D721Med (cell line): ENCODE results near the gene TBC1D20.

Source experiments
- DNase-seq: peaks from one replicate; pipeline ENCODE4 v3.0.0; 2011; ENCODE audit warnings: low spot score; ENCODE audit not compliant: insufficient read length
- FAIRE-seq: peaks from 2 replicates; lab custom pipeline; 2011; peaks lifted over from hg19 to GRCh38; lab: Jason Lieb, UNC
- TF ChIP-seq, protein P1 (sequence below): IDR thresholded peaks from 2 replicates; pipeline ENCODE4 v1.5.1; 2012; ENCODE audit warnings: mild to moderate bottlenecking, control low read depth; ENCODE audit not compliant: insufficient read depth; ENCODE audit errors: missing control alignments

Gene TBC1D20

DNA sequence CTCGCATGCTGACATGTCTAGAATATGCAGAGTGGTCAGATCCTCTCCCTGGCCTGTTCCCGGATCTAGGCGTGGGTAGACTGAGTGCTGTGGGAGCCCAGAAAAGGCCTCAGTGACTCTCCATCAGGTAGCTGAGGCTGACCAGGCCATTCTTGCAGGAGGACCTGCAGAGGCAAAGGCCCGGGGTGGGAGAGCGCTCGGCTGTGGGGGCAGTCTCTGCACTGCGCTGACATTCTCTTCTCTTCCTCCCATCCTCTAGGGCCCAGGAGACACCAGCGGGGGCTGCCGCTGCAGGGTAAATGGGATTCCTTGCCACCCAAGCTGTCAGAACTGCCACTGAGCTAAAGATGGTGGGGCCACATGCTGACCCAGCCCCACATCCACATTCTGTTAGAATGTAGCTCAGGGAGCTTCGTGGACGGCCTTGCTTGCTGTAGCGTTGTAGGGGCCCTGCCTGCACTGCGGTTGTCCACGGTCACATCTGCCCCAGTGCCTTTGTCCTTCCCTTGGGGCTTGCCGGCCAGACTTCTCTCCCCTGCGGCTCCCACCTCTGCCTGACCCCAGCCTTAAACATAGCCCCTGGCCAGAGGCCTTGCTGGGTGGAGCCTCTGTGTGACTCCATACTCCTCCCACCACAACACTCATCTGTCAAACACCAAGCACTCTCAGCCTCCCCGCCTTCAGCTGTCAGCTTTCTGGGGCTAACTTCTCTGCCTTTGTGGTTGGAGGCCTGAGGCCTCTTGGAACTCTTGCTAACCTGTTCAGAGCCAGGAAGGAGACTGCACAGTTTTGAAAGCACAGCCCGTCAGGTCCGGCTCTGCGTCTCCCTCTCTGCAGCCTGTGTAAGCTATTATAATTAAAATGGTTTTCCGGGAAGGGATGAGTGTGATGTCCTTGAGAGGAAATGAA lies 32.0 kb downstream of the TBC1D20 start:
- no peak for DNase-seq
- TF ChIP-seq, protein P1, sequence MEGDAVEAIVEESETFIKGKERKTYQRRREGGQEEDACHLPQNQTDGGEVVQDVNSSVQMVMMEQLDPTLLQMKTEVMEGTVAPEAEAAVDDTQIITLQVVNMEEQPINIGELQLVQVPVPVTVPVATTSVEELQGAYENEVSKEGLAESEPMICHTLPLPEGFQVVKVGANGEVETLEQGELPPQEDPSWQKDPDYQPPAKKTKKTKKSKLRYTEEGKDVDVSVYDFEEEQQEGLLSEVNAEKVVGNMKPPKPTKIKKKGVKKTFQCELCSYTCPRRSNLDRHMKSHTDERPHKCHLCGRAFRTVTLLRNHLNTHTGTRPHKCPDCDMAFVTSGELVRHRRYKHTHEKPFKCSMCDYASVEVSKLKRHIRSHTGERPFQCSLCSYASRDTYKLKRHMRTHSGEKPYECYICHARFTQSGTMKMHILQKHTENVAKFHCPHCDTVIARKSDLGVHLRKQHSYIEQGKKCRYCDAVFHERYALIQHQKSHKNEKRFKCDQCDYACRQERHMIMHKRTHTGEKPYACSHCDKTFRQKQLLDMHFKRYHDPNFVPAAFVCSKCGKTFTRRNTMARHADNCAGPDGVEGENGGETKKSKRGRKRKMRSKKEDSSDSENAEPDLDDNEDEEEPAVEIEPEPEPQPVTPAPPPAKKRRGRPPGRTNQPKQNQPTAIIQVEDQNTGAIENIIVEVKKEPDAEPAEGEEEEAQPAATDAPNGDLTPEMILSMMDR, result no peak
- FAIRE-seq, result no peak

- DNase-seq (no peak), FAIRE-seq (no peak)
- TF ChIP-seq, protein P1, result no peak
Measured at GRCh38 chr20:428658-429200, 33.6 kb downstream of the TBC1D20 start.

DNA sequence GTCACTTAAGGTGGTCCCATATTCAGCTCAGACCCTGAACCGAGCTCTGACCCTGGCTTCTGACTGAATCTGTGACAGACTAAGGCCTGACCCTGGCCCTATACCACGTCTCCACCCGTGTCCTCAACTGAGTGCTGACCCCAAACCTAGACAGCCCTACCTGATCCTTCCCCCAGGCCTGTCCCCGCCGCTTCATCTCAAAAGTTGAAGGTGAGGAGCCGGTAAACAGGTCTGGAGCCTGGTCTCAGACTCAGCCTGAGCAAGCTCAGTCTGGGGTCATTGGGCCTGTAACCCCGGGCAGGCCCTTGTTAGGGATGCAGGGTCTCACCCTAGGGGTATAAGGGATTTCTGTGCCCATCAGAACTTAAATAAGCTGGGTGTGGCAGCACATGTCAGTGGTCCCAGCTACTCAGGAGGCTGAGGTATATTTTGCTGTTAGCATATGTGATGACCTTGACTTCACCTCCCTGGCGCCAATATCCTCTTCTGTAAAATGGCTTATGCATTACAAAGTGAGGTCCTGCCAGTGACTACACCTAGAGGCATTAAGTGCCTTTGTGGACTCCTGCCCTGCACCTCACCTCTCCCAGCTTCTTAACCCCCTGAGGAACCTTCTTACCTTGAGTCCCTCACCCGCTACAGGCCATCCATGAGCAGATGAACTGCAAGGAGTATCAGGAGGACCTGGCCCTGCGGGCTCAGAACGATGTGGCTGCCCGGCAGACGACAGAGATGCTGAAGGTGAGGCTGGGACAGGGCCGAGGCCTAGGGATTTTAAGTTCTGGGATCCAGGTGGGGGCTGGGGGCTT lies 34.3 kb downstream of the TBC1D20 start:
- FAIRE-seq (no peak), DNase-seq (no peak)

GRCh38 chr20:427401-427800 lies 34.9 kb downstream of the TBC1D20 start:
- TF ChIP-seq, protein P1, result no peak
- no peak for DNase-seq
- FAIRE-seq, result no peak

More for the DNA sequence above, 34.3 kb downstream of the TBC1D20 start:
- TF ChIP-seq, protein P1, result no peak

DNA sequence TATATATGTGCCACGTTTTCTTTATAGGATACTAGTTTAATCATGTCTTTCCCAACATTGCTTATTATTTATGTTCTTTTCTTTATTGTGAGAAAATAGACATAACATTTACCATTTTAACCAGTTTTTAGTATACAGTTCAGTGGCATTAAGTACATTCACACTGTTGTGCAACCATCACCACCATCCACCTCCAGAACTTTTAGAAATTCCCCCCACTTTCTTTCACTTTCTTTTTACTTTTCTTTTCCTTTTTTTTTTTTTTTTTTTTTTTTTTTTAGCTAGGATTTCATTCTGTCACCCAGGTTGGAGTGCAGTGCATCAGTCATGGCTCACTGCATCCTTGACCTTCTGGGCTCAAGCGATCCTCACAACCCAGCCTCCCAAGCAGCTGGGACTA lies 35.8 kb downstream of the TBC1D20 start:
- DNase-seq (no peak), FAIRE-seq (no peak)
- TF ChIP-seq, protein P1, result no peak

DNA sequence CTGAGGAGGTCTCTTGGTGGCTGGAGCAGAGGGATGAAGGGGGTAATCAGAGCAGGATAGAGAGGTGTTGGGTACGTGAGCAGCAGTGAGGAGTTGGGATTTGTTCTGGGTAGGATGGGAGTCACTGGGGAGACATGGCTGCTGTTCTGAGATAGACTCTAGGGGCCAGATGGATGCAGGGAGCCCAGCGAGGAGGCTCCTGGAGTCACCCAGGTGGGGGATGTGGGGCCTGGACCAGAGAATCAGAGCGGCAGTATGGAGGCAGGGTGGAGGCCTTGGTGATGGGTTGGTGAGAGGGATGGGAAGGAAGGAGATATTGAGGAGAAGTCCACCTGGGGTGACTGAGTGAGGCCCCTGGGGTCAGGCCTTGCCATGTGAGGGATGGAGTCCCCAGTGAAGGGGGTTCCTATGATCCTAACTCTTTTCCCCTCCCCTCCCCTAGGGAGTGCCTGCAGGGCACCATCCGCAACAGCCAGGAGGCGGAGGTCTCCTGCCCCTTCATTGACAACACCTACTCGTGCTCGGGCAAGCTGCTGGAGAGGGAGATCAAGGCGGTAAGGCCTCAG lies 40.6 kb downstream of the TBC1D20 start:
- no peak for FAIRE-seq
- no peak for DNase-seq
- TF ChIP-seq, protein P1, result no peak
